ENCODE results near the gene LRRC70. TPM values are rescaled to one million over a fixed set of nuclear protein-coding genes. Genes with fewer than 3 reads are reported as not detected.
"Not testable (repeated sequence)": the region's sequence is repeated elsewhere in the genome, so short reads cannot be mapped to it uniquely, and the experiment has no call there.

Gene LRRC70
- total RNA-seq, 1 donor from 2014 or later, result 0.77 TPM

DNA sequence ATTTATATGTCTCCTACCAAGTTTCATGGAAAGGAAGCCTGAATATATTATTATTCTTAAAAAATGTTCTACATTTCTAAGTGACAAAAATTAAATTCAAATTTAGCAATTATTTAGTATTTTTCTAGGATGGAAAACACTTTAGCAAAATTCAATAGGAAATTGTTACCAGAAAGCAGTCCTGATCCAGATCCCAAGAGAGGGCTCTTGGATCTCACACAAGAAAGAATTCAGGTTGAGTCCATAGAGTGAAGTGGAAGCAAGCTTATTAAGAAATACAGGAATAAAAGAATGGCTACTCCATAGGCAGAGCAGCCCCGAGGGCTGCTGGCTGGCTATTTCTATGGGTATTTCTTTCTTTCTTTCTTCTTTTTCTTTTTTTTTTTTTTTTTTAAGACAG lies 44.7 kb downstream of the LRRC70 start:
- H3K36me3 Mint-ChIP-seq (ENCODE audit: insufficient read depth), result peaks cover 3% of the 10 kb centered on the region
- H3K4me3 Mint-ChIP-seq (ENCODE audit: low read depth), result no peak overlapping the region
- no peaks in the 10 kb centered on the region for H3K27me3 Mint-ChIP-seq
- no peak overlapping the region for H3K27ac Mint-ChIP-seq
- TF ChIP-seq, protein P1, sequence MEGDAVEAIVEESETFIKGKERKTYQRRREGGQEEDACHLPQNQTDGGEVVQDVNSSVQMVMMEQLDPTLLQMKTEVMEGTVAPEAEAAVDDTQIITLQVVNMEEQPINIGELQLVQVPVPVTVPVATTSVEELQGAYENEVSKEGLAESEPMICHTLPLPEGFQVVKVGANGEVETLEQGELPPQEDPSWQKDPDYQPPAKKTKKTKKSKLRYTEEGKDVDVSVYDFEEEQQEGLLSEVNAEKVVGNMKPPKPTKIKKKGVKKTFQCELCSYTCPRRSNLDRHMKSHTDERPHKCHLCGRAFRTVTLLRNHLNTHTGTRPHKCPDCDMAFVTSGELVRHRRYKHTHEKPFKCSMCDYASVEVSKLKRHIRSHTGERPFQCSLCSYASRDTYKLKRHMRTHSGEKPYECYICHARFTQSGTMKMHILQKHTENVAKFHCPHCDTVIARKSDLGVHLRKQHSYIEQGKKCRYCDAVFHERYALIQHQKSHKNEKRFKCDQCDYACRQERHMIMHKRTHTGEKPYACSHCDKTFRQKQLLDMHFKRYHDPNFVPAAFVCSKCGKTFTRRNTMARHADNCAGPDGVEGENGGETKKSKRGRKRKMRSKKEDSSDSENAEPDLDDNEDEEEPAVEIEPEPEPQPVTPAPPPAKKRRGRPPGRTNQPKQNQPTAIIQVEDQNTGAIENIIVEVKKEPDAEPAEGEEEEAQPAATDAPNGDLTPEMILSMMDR (IDR thresholded peaks at IDR 0.05; ENCODE audit: unreplicated experiment), result no peak
- no peaks in the 10 kb centered on the region for H3K9me3 Mint-ChIP-seq (ENCODE audit: low read depth)
- no peaks in the 10 kb centered on the region for H3K4me1 Mint-ChIP-seq (ENCODE audit: low read depth)
- no peak for DNase-seq (ENCODE audit: low spot score, unreplicated experiment)

- not testable (repeated sequence) for H3K9me3 Mint-ChIP-seq (ENCODE audit: low read depth); H3K4me1 Mint-ChIP-seq (ENCODE audit: low read depth); H3K27ac Mint-ChIP-seq; H3K36me3 Mint-ChIP-seq (ENCODE audit: insufficient read depth); H3K27me3 Mint-ChIP-seq; DNase-seq (ENCODE audit: low spot score, unreplicated experiment); H3K4me3 Mint-ChIP-seq (ENCODE audit: low read depth)
Measured at GRCh38 chr5:62624436-62624835, 45.8 kb downstream of the LRRC70 start.

DNA sequence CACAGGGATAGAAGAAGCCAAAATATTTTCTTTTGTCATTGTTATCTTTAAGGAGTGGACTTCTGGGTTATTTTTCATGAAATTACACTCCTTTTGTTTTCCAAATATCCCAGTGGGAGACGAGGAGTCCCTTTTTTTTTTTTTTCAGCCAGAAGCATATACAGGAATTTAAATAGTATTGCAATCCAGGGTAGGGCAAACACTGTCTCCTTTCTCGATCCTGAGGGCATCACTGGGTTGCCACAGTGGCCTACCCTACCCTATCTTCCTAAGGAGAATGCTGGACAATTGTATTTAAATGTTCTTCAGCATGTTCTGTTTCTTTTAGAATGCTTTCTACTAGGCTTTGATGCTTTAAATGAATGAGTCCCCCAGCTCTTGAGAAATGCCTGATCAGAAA lies 47.9 kb downstream of the LRRC70 start:
- H3K9me3 Mint-ChIP-seq (ENCODE audit: low read depth), result no peaks in the 10 kb centered on the region
- H3K36me3 Mint-ChIP-seq (ENCODE audit: insufficient read depth), result no peaks in the 10 kb centered on the region
- DNase-seq (ENCODE audit: low spot score, unreplicated experiment), result no peak
- TF ChIP-seq, protein P1 (IDR thresholded peaks at IDR 0.05; ENCODE audit: unreplicated experiment), result no peak
- H3K27ac Mint-ChIP-seq, result no peak overlapping the region
- no peaks in the 10 kb centered on the region for H3K27me3 Mint-ChIP-seq
- H3K4me3 Mint-ChIP-seq (ENCODE audit: low read depth), result no peak overlapping the region
- H3K4me1 Mint-ChIP-seq (ENCODE audit: low read depth), result no peaks in the 10 kb centered on the region

GRCh38 chr5:62627121-62627520 lies 48.5 kb downstream of the LRRC70 start:
- H3K9me3 Mint-ChIP-seq (ENCODE audit: low read depth), result no peaks in the 10 kb centered on the region
- no peaks in the 10 kb centered on the region for H3K36me3 Mint-ChIP-seq (ENCODE audit: insufficient read depth)
- H3K27ac Mint-ChIP-seq, result no peak overlapping the region
- no peak overlapping the region for H3K4me3 Mint-ChIP-seq (ENCODE audit: low read depth)
- no peak for DNase-seq (ENCODE audit: low spot score, unreplicated experiment)
- no peaks in the 10 kb centered on the region for H3K4me1 Mint-ChIP-seq (ENCODE audit: low read depth)
- H3K27me3 Mint-ChIP-seq, result no peaks in the 10 kb centered on the region
- TF ChIP-seq, protein P1 (IDR thresholded peaks at IDR 0.05; ENCODE audit: unreplicated experiment), result no peak

DNA sequence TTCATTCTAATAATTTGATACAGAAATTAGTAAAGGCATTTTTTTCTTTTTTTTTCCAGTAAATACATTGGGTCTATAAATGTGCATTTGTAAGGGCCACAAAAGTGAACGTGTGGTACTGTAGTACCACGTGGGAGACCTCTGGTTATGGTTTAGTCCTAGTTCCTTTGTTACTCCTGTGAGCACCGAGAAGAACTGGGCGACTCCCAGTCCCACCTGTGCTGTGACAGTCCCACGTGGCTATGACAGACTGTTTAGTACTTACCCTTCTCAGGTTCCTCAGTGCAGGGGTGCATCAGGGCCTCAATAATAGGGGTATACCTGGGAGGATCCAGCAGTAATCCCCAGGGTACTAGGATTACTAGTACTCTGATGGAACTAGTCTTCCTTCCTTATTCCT lies 49.3 kb downstream of the LRRC70 start:
- Mint-ChIP-seq H3K9me3 (ENCODE audit: low read depth) (no peaks in the 10 kb centered on the region), H3K27me3 (no peaks in the 10 kb centered on the region), H3K27ac (no peak overlapping the region), H3K36me3 (ENCODE audit: insufficient read depth) (no peaks in the 10 kb centered on the region), H3K4me1 (ENCODE audit: low read depth) (no peaks in the 10 kb centered on the region), H3K4me3 (ENCODE audit: low read depth) (no peak overlapping the region)
- TF ChIP-seq, protein P1 (IDR thresholded peaks at IDR 0.05; ENCODE audit: unreplicated experiment), result no peak
- DNase-seq (ENCODE audit: low spot score, unreplicated experiment), result no peak

Other genes with a start within 250 kb of the LRRC70 start
- 18.6 and 20.3 TPM in 2 replicates for gene DIMT1, start 174.9 kb upstream of the LRRC70 start, total RNA-seq
- gene IPO11, start 166.1 kb upstream of the LRRC70 start, total RNA-seq, result 32.7 and 36.2 TPM in 2 replicates

All from progenitor cell of endocrine pancreas (in vitro differentiated cells).